T-helper 2 cell treated with Interferon-gamma antibody and Interleukin-4, amounts not matched to agents 100 ng/mL and 5 ng/mL, for 36 hours (primary cell): Measurements from ENCODE around the gene CDK7. TPM values are rescaled to one million over a fixed set of nuclear protein-coding genes. Genes with fewer than 3 reads are reported as not detected.
"Not testable (repeated sequence)": the region's sequence is repeated elsewhere in the genome, so short reads cannot be mapped to it uniquely, and the experiment has no call there.

Experiments
- intact Hi-C: fragments of 100-400 bp; cut with micrococcal nuclease; formaldehyde crosslinking; loops from one replicate; pipeline ENCODE4 v1.15.1; 2023
- total RNA-seq: library from RNA; stranded (reverse); gene quantifications from 2 replicates; pipeline ENCODE4 v1.2.3, GENCODE V29; 2022

CDK7 gene
- total RNA-seq, 1 donor from 2014 or later = 27.7 TPM

DNA sequence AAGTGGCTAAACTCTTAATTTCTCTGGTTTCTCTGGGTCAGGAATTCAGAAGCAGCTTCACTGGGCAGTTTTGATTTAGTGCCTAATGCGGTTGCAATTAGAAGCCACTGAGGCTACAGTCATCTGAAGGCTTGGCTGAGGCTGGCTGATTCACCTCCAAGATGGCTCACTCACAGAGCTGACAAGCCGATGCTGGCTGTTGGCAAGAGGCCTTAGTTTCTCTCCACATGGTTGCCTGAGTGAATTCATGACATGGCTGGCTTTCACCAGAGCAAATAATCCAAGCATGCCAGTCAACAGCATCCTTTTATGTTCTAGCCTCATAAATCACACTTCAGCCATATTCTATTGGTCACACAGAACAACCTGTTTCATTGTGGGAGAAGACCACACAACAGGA is 2.8 kb upstream of the CDK7 start:
- intact Hi-C loops = no loop called here

DNA sequence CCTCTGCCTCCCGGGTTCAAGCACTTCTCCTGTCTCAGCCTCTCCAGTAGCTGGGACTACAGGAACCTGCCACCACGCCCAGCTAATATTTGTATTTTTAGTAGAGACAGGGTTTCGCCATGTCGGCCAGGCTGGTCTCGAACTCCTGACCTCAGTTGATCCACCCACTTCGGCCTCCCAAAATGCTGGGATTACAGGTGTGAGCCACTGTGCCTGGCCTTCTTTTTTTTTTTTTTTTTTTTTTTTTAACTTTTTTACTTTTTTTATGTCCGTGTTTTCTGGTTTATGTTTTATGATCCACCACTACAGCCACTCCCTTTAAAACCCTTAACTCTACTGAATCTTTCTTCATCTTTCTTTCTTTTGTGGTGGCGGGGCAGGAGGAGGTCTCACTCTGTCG is 2.0 kb downstream of the CDK7 start:
- intact Hi-C loops = not testable (repeated sequence)

DNA sequence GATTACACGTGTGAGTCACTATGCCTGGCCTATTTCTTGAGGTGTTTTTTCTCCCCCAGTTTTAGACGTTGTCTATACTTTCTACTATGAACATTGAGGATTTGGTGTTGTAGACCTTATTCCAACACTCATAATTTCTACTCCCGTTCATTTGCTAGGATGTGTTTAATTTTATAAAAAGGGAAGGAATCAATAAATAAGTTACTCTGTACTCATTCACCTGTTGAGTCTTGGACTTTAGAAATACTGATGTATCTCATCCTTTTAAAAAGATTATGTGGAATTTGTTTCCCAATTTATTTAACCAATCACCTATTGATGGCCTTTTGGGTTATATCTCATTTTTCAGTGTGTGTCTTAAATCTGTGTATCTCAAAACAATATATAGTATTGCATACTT is 3.2 kb downstream of the CDK7 start:
- intact Hi-C loops = no loop called here

DNA sequence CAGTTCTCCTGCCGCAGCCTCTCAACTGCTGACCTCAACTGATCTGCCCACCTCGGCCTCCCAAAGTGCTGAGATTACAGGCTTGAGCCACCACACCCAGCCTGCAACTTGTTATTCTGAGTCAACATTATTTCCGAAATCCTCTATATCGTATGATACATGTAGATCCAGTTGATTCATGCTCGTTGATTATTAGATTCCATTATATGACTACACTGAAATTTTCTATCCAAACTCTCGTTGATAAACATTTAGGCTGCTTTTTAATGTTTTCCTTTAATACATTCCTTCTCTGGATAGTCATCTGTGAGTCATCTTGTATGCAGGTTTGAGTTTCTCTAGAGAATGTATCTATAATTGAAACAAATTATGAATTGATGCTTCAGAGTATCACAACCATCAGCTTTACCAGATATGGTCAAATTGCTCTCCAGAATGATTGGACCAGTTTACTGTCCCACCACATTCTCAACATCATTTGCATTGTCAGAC is 4.1 kb downstream of the CDK7 start:
- intact Hi-C loops = no loop called here

DNA sequence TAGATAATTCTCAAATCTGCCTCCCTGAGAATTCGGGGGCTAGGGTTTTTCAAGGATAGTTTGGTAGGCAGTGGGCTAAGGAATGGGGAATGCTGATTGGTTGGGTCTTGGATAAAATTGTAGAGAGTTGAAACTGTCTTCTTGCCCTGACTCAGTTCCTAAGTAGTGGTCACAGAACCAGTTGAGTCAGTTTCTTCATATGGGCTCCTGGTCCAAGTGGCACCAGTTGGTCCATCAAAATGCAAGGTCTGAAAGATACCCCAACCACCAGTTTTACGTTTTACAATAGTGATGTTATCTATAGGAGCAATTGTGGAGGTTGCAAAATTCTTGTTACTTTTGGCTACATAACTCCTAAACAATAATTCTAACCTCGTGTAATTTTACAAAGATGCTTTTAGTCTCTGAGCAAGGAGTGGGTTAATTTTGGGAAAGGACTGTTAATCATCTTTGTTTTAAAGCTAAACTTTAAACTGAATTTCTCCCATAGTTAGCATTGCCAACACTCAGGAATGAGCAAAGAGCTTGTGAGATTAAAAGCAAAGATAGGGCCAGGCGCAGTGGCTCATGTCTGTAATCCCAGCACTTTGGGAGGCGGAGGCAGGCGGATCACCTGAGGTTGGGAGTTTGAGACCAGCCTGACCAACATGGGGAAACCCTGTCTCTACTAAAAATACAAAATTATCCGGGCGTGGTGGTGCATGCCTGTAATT is 7.7 kb downstream of the CDK7 start:
- intact Hi-C loops = no loop called here

DNA sequence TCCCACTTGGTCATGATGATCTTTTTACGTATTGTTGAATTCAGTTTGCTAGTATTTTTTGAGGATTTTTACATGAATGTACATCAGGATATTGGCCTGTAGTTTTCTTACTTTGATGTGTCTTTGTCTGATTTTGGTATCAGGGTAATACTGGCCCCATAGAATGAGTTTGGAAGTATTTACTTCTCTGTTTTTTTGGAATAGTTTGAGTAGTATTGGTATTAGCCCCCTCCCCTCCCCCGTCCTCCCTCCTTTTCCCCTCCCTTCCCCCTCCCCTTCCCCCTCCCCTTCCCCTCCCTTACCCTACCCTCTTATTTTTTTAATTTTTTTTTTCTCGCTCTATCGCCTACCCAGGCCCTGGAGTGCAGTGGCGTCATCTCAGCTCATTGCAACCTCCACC is 10.3 kb downstream of the CDK7 start:
- intact Hi-C loops = no loop called here

DNA sequence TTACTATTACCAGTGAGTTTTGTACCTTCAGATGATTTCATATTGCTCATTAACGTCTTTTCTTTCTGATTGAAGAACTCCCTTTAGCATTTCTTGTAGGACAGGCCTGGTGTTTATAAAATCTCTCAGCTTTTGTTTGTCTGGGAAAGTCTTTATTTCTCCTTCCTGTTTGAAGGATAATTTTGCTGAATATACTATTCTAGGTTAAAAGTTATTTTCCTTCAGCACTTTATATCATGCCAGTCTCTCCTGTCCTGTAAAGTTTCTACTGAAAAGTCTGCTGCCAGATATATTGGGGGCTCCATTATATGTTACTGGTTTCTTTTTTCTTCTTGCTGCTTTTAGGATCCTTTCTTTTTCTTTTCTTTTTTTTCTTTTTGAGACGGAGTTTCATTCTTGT is 13.3 kb downstream of the CDK7 start:
- intact Hi-C loops = no loop called here

DNA sequence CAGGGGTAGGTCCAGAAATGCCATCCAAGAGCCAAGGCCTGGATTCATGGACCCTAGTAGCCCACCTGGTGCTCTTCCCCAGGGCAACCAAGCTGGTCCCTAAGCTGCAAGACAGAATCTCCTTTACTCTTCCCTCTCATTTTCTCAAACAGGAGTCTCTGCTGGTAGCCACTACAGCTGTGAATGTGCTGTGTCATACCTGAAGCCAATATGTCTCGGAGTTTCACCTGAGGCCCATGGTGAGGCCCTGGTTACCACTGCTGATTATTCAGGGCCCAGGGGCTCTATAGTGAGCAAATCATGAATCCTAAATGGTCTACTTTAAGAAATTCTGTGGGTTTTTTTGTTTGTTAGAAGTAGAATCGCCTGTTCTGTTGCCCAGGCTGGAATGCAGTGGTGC is 15.9 kb downstream of the CDK7 start:
- intact Hi-C loops = no loop called here

DNA sequence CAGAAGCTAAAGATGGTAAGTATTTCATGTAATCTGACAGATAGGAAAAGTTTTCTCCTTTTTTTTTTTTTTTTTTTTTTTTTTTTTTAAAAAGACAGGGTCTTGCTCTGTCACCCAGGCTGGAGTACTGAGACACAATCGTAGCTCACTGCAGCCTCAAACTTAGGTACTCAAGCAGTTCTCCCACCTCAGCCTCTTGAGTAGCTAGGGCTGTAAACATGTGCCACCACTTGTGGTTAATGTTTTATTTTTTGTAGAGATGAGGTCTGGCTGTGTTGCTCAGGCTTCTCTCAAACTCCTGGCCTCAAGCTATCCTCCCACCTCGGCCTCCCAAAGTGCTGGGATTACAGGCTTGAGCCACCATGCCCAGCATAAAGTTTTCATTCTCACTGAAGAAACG is 17.8 kb downstream of the CDK7 start:
- intact Hi-C loops = no loop called here

DNA sequence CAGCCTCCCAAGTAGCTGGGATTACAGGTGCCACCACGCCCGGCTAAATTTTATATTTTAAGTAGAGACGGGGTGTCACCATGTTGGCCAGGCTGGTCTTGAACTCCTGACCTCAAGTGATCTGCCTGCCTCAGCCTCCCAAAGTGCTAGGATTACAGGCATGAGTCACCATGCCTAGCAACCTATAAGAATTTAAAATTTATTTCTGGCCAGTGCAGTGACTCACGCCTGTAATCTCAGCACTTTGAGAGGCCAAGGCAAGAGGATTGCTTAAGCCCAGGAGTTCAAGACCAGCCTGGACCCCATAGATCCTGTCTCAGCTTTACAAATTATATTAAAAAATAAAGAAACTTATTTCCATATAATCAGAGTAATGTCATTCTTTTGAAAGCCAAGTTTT is 21.3 kb downstream of the CDK7 start:
- intact Hi-C loops = not testable (repeated sequence)

DNA sequence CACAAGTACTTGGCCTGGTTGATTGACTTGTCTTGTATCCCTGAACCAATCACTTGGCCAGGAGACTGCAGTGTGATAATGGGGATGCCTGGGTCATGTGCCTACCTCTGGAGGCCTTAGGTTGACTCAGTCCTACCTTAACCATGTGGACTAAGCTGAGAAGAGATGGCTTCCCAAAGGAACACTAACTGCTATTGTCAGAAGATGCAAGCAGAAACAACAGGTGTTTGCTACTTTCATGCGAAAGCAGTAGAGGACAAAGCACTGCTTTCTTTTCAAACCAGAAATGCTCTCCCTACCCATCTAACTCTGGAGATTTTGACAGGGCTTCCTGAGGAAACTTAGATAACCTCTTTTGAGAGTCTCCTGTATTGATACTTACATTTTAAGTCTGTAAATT is 22.9 kb downstream of the CDK7 start:
- intact Hi-C loops = no loop called here

DNA sequence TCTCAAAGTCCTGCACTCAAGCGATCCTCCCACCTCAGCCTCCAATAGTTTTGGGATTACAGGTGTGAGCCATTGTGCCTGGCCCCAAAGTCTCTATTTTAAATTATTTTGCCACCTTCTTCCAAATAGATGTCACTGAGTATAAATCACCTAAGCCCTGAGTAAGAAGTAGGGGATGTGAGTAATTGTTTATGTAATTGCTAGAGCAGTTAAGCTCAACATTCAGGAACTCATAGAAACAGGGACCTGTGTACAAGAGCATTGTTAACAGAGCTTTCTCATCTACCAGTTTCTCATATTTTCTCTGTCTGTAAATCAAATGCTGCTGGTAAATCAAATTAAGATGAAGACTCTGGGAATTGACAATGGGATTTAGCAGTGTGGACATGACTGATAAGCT is 26.3 kb downstream of the CDK7 start:
- intact Hi-C loops = no loop called here

DNA sequence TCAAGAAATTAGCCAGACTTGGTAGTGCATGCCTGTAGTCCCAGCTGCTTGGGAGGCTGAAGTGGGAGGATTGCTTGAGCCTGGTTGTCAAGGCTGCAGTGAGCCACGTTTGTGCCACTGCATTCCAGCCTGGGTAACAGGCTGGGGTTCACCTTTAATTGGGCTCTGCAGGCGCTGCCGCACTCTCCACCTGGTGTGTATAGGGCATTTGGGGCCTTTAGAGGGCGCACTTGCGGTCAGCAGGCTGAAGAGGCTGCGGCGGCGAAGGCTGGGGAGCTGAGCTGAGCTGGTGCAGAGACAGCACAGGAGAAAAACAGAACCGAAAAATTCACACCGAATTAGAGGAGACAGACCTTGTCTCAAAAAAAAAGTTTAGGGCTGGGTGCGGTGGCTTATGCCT is 31.2 kb downstream of the CDK7 start:
- intact Hi-C loops = no loop called here

DNA sequence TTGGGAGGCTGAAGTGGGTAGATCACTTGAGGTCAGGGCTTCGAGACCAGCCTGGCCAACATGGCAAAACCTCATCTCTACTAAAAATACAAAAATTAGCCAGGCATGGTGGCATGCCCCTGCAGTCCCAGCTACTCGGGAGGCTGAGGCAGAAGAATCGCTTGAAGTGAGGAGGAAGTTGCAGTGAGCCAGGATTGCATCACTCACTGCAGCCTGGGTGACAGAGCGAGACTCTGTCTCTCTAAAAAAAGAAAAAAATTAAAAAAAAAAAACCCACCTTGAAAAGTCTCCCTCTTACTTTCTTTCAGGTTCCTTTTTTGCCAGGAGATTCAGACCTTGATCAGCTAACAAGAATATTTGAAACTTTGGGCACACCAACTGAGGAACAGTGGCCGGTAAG is 34.2 kb downstream of the CDK7 start:
- intact Hi-C loops = no loop called here

DNA sequence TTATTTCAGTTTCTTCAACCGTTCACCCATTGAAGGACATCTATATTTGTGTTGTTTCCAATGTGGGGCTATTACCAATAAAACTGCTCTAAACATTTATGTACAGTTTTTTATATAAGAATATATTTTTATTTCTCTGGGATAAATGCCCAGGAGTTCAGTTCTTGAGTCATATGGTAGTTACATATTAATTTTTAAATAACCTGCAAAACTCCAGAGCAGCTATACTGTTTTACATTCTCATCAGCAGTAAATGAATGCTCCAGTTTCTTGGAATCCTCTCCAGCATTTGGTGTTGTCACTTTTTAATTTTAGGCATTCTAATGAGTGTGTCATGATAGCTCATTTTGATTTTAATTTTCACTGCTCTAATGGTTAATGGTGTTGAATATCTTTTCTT is 36.2 kb downstream of the CDK7 start:
- intact Hi-C loops = no loop called here

DNA sequence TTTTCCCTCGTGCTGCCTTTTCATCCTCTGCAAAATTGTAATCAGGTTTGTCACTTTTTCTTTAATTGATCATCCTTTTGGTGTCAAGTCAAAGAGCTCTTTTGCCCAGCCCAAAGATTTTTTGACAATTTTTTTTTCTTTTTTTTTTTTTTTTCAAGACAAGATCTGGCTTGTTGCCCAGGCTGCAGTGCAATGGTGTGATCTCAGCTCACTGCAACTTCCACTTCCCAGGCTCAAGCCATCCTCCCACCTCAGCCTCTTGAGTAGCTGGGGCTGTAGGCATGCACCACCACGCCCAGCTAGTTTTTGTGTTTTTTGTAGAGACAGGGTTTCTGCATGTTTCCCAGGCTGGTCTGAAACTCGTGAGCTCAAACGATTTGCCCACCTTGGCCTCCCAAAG is 36.7 kb downstream of the CDK7 start:
- intact Hi-C loops = no loop called here

DNA sequence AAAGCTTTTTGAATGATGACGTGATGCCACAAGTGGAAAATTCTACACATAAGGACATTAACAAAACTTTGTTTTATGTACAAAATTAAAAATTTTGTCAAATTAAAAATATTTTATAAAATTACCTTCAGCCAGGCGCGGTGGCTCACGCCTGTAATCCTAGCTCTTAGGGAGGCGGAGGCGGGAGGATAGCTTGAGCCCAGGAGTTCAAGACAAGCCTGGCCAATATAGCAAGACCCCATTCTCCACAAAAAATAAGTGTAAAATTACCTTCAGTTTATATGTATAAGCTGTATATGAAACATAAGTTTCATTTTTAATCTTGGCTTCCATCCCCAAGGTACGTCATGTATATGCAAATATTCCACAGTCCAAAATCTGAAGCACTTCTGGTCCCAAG is 40.9 kb downstream of the CDK7 start:
- intact Hi-C loops = no loop called here

DNA sequence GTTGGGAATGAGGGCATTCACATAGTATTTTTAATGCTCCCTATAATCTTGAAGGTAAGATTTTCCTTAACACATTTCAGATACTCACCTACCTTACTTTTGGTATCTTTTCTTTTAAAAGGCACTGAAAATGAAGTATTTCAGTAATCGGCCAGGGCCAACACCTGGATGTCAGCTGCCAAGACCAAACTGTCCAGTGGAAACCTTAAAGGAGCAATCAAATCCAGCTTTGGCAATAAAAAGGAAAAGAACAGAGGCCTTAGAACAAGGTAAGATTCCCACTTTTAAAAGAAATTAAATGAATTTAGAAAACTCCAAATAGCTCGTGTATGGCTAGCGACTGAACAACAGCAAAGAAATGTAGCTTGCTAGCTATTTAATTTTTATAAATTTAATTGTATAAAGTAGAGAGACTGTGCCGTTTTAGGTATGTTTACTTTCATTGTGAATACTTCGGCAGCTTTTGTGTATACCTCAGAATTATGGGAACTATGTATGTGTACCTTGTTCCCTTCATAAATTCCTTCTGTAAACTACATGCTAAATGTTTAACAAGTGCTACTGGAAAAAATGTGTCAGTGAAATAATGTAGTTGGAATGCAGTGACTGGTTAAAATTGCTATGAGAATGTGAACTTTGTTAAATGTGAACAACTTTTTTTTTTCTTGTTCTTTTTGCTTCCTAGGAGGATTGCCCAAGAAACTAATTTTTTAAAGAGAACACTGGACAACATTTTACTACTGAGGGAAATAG is 41.9 kb downstream of the CDK7 start:
- intact Hi-C loops = no loop called here

DNA sequence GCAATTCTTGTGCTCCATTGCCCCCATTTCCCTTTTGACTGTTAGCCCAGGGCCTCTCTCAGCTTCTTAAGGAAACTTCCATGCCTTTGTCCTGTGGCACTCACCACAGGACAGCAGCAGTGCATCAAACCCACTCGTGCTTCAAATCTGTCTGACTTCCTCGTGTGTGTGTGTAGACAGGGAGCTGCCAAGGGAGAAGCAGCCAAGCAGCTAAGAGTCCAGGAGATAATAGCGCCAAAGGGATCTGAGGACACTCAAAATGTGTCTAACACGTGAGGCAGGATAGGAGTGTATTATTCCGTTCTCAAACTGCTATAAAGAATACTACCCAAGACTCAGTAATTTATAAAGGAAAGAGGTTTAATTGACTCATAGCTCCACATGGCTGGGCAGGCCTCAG is 44.8 kb downstream of the CDK7 start:
- intact Hi-C loops = no loop called here

DNA sequence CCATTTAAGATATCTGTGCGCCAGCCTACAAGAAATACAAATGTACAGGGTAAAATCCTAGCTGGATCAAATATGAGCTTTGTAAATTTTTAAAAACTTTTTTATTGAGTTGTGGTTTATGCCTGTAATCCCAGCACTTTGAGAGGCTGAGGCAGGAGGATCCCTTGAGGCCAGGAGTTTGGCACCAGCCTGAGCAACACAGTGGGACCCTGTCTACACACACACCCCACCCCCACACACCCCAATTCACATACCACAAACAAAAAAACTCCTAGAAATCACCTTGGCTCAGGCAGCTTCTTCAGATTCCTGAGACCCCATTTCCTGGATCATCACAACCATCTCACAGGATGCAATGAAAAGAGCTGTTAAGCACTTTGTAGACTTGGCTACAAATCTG is 46.4 kb downstream of the CDK7 start:
- intact Hi-C loops = no loop called here

DNA sequence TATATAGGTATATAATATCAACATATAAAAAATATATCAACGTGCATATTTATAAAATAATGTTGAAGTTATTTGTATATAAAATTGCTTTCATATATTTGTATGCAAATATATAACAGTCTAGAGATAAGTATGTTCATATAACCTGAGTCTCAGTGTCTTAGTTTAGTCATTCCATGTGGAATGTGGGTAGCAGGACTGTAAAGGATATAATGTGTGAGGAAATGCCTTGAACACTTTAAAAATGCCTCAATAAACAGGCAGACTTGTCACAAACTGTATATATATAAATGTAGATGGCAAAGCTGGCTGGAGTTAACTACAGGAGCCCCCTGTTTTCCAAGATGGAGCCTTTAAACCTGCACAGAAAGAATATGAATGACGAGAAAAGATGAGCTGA is 49.5 kb downstream of the CDK7 start:
- intact Hi-C loops = no loop called here

DNA sequence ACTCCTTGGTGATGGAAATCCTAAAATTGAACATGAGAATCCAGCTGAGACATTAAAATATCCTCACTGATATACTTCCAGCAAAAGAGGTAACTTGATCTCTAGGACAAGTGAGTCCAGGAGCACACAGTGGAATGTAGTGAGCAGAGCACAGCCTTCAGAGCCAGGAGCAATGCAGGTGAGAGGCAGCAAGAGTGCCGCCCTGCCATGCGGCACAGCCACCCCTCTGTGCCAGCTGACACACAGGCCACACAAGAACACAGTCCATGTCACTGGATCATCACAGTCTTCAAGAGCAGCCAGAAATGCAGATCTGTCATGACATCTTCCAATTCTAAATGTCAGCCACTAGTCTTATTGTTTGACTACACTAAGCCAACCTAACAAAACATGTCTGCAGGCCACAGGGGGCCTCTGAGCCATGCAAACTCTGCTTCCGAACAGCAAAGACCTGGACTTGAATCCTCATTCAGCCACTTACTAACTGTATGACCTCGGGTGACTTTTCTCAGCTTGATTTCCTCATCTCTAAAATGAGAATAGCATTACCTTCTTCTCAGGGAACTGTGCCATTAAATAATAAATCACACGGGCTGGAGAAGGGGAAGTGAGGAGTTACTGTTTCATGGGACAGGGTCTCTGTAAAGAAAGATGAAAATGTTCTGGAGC is 50.9 kb downstream of the CDK7 start:
- intact Hi-C loops = no loop called here

DNA sequence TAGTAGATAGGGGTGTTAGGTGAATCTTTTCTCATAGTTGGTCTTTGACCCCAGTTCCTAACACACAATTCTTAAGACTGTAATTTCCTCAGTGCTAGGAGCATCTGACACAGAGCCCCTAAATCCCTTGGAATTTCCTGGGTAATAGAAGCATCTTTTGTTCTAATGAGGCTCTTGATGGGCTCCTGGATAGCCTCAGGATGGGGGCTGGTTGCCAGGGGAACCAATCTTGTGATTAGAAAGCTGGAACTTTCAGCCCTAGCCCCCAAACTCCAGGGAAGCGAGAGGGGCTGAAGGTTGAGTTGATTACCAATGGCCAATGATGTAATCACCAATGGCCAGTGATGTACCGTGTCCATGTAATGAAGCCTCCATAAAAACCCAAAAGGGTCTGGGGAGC is 53.4 kb downstream of the CDK7 start:
- intact Hi-C loops = no loop called here
